ENCODE measurements around the gene EIF2S2. TPM values are rescaled to one million over a fixed set of nuclear protein-coding genes. Genes with fewer than 3 reads are reported as not detected.
A peak's percentile ranks its signal among the peaks of the same experiment; 100 is the strongest.

The EIF2S2 gene
- total and polyA plus RNA-seq, 5 donors from 2014 or later = 21.1 to 29.0 (median 23.2) TPM

DNA sequence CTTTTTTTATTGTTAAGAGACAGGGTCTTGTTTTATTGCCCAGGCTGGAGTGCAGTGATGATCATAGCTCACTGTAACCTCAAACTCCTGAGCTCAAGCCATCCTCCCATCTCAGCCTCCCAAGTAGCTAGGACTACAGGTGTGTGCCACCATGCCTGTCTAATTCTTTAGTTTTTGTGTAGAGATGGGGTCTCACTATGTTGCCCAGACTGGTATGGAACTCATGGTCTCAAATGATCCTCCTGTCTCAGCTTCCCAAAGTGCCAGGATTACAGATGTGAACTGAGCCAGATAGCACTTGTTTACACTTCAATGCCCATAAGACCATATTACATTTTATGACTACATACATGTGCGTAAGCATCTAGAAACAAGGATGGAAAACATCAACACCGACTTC, 18.1 kb downstream of the EIF2S2 start:
- peaks cover 49% of the 10 kb centered on the region for H3K36me3 Mint-ChIP-seq
- no peak overlapping the region for H3K4me3 ChIP-seq (ENCODE audit: low read depth, low read length)
- H3K4me1 ChIP-seq (ENCODE audit: control insufficient read depth, insufficient read depth, low read length, poor library complexity, severe bottlenecking) = no peaks in the 10 kb centered on the region
- H3K9me3 Mint-ChIP-seq = no peaks in the 10 kb centered on the region
- no peaks in the 10 kb centered on the region for H3K9me3 ChIP-seq (ENCODE audit: control insufficient read depth in 2 of 2, low read length in 2 of 2)
- peaks cover 96% of the 10 kb centered on the region for H3K36me3 ChIP-seq (ENCODE audit: control insufficient read depth, insufficient read depth, low read length)
- no peaks in the 10 kb centered on the region for H3K27me3 ChIP-seq (ENCODE audit: control insufficient read depth, insufficient read depth, low read length)
- DNase-seq (no peak), ATAC-seq (ENCODE audit: low read depth in 2 of 2) (no peak)
- peaks cover 0 to 18% (median 6%) of the 10 kb centered on the region in 4 donors for H3K4me1 Mint-ChIP-seq
- H3K27ac ChIP-seq (ENCODE audit: insufficient read depth, low read length, poor library complexity, severe bottlenecking) = peak overlapping the region; percentile 41
- no peaks in the 10 kb centered on the region for H3K27me3 Mint-ChIP-seq
- no peak overlapping the region for H3K4me3 Mint-ChIP-seq
- H3K27ac Mint-ChIP-seq = peak overlapping the region in 2 of 3 donors; percentile 33 to 43

- Histone ChIP-seq H3K36me3 (ENCODE audit: control insufficient read depth, insufficient read depth, low read length) (peaks cover 91% of the 10 kb centered on the region), H3K27ac (ENCODE audit: insufficient read depth, low read length, poor library complexity, severe bottlenecking) (no peak overlapping the region), H3K27me3 (ENCODE audit: control insufficient read depth, insufficient read depth, low read length) (no peaks in the 10 kb centered on the region), H3K4me3 (ENCODE audit: low read depth, low read length) (no peak overlapping the region), H3K4me1 (ENCODE audit: control insufficient read depth, insufficient read depth, low read length, poor library complexity, severe bottlenecking) (no peaks in the 10 kb centered on the region), H3K9me3 (ENCODE audit: control insufficient read depth in 2 of 2, low read length in 2 of 2) (no peaks in the 10 kb centered on the region)
- Mint-ChIP-seq H3K27ac (no peak overlapping the region), H3K4me3 (no peak overlapping the region), H3K4me1 (peaks cover 0 to 15% (median 9%) of the 10 kb centered on the region in 4 donors), H3K9me3 (no peaks in the 10 kb centered on the region), H3K36me3 (peaks cover 52% of the 10 kb centered on the region), H3K27me3 (no peaks in the 10 kb centered on the region)
- ATAC-seq (ENCODE audit: low read depth in 2 of 2) = no peak
- DNase-seq = no peak
Observed at GRCh38 chr20:34091637-34092200, 20.3 kb downstream of the EIF2S2 start.

DNA sequence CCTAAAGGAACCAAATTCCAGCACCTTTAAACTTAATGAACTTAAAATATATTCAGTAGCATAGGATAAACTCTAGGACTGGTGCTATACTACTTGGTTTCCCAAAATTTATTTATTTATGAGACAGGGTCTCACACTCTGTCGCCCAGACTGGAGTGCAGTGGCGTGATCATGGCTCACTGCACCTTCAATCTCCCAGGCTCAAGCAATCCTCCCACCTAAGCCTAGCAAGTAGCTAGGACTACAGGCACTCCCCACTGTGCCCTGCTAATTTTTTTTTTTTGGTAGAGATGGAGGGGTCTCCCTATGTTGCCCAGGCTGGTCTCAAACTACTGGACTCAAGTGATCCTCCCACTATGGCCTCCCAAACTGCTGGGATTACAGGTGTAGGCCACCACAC, 21.4 kb downstream of the EIF2S2 start:
- H3K36me3 Mint-ChIP-seq = peaks cover 52% of the 10 kb centered on the region
- no peak for DNase-seq
- no peak overlapping the region for H3K27ac Mint-ChIP-seq
- H3K27me3 Mint-ChIP-seq = no peaks in the 10 kb centered on the region
- H3K9me3 Mint-ChIP-seq = no peaks in the 10 kb centered on the region
- H3K4me3 ChIP-seq (ENCODE audit: low read depth, low read length) = no peak overlapping the region
- H3K4me1 Mint-ChIP-seq = peaks cover 4 to 18% (median 11%) of the 10 kb centered on the region in 4 donors
- no peaks in the 10 kb centered on the region for H3K4me1 ChIP-seq (ENCODE audit: control insufficient read depth, insufficient read depth, low read length, poor library complexity, severe bottlenecking)
- H3K27ac ChIP-seq (ENCODE audit: insufficient read depth, low read length, poor library complexity, severe bottlenecking) = no peak overlapping the region
- no peaks in the 10 kb centered on the region for H3K9me3 ChIP-seq (ENCODE audit: control insufficient read depth in 2 of 2, low read length in 2 of 2)
- H3K4me3 Mint-ChIP-seq = no peak overlapping the region
- H3K36me3 ChIP-seq (ENCODE audit: control insufficient read depth, insufficient read depth, low read length) = peaks cover 87% of the 10 kb centered on the region
- ATAC-seq (ENCODE audit: low read depth in 2 of 2) = no peak
- no peaks in the 10 kb centered on the region for H3K27me3 ChIP-seq (ENCODE audit: control insufficient read depth, insufficient read depth, low read length)

- peaks cover 9 to 22% (median 15%) of the 10 kb centered on the region in 4 donors for H3K4me1 Mint-ChIP-seq
- peaks cover 85% of the 10 kb centered on the region for H3K36me3 ChIP-seq (ENCODE audit: control insufficient read depth, insufficient read depth, low read length)
- H3K27me3 Mint-ChIP-seq = no peaks in the 10 kb centered on the region
- no peak overlapping the region for H3K4me3 ChIP-seq (ENCODE audit: low read depth, low read length)
- H3K9me3 Mint-ChIP-seq = no peaks in the 10 kb centered on the region
- no peak for ATAC-seq (ENCODE audit: low read depth in 2 of 2)
- no peaks in the 10 kb centered on the region for H3K9me3 ChIP-seq (ENCODE audit: control insufficient read depth in 2 of 2, low read length in 2 of 2)
- no peak for DNase-seq
- H3K36me3 Mint-ChIP-seq = peaks cover 54% of the 10 kb centered on the region
- no peaks in the 10 kb centered on the region for H3K27me3 ChIP-seq (ENCODE audit: control insufficient read depth, insufficient read depth, low read length)
- peak overlapping the region in 1 of 3 donors; percentile 77 for H3K27ac Mint-ChIP-seq
- no peak overlapping the region for H3K27ac ChIP-seq (ENCODE audit: insufficient read depth, low read length, poor library complexity, severe bottlenecking)
- no peaks in the 10 kb centered on the region for H3K4me1 ChIP-seq (ENCODE audit: control insufficient read depth, insufficient read depth, low read length, poor library complexity, severe bottlenecking)
- no peak overlapping the region for H3K4me3 Mint-ChIP-seq
Observed at GRCh38 chr20:34089655-34090345, 22.2 kb downstream of the EIF2S2 start.

DNA sequence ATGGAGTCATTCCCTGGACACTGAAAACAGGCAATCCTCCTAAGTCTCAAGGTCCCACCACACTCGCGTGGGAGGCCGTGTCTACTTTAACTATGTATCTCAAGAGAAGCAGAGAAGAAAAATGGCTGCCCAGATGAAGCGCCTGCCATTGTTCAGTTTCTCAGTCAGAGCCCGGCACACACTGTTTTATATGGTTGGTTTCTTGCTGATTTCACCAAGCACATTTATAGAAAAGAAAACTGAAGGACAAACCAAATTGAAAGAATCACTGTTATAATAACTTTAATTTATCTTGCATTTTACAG, 22.9 kb downstream of the EIF2S2 start:
- H3K4me1 Mint-ChIP-seq = peaks cover 9 to 24% (median 16%) of the 10 kb centered on the region in 4 donors
- DNase-seq (no peak), ATAC-seq (ENCODE audit: low read depth in 2 of 2) (no peak)
- H3K9me3 Mint-ChIP-seq = no peaks in the 10 kb centered on the region
- H3K4me3 Mint-ChIP-seq = no peak overlapping the region
- Histone ChIP-seq H3K27me3 (ENCODE audit: control insufficient read depth, insufficient read depth, low read length) (no peaks in the 10 kb centered on the region), H3K36me3 (ENCODE audit: control insufficient read depth, insufficient read depth, low read length) (peaks cover 85% of the 10 kb centered on the region), H3K4me1 (ENCODE audit: control insufficient read depth, insufficient read depth, low read length, poor library complexity, severe bottlenecking) (no peaks in the 10 kb centered on the region), H3K27ac (ENCODE audit: insufficient read depth, low read length, poor library complexity, severe bottlenecking) (no peak overlapping the region), H3K4me3 (ENCODE audit: low read depth, low read length) (no peak overlapping the region), H3K9me3 (ENCODE audit: control insufficient read depth in 2 of 2, low read length in 2 of 2) (no peaks in the 10 kb centered on the region)
- peak overlapping the region in 1 of 3 donors; percentile 35 for H3K27ac Mint-ChIP-seq
- peaks cover 57% of the 10 kb centered on the region for H3K36me3 Mint-ChIP-seq
- H3K27me3 Mint-ChIP-seq = no peaks in the 10 kb centered on the region

- H3K36me3 ChIP-seq (ENCODE audit: control insufficient read depth, insufficient read depth, low read length) = peaks cover 85% of the 10 kb centered on the region
Observed at GRCh38 chr20:34088305-34089174, 23.5 kb downstream of the EIF2S2 start.

GRCh38 chr20:34085544-34086040, 26.5 kb downstream of the EIF2S2 start:
- peak overlapping the region; percentile 63 to 95 (median 68) for H3K27ac Mint-ChIP-seq
- no peaks in the 10 kb centered on the region for H3K4me1 ChIP-seq (ENCODE audit: control insufficient read depth, insufficient read depth, low read length, poor library complexity, severe bottlenecking)

More at GRCh38 chr20:34088305-34089174, 23.5 kb downstream of the EIF2S2 start:
- Histone ChIP-seq H3K4me1 (ENCODE audit: control insufficient read depth, insufficient read depth, low read length, poor library complexity, severe bottlenecking) (no peaks in the 10 kb centered on the region), H3K4me3 (ENCODE audit: low read depth, low read length) (no peak overlapping the region), H3K9me3 (ENCODE audit: control insufficient read depth in 2 of 2, low read length in 2 of 2) (no peaks in the 10 kb centered on the region), H3K27ac (ENCODE audit: insufficient read depth, low read length, poor library complexity, severe bottlenecking) (no peak overlapping the region), H3K27me3 (ENCODE audit: control insufficient read depth, insufficient read depth, low read length) (no peaks in the 10 kb centered on the region)
- Mint-ChIP-seq H3K27me3 (no peaks in the 10 kb centered on the region), H3K9me3 (no peaks in the 10 kb centered on the region), H3K4me1 (peaks cover 7 to 26% (median 19%) of the 10 kb centered on the region in 4 donors), H3K36me3 (peaks cover 55% of the 10 kb centered on the region), H3K4me3 (no peak overlapping the region), H3K27ac (peak overlapping the region in 2 of 3 donors; percentile 35 to 51)
- no peak for ATAC-seq (ENCODE audit: low read depth in 2 of 2)
- no peak for DNase-seq

More at GRCh38 chr20:34085544-34086040, 26.5 kb downstream of the EIF2S2 start:
- DNase-seq (no peak), ATAC-seq (ENCODE audit: low read depth in 2 of 2) (no peak)
- no peaks in the 10 kb centered on the region for H3K9me3 Mint-ChIP-seq
- no peak overlapping the region for H3K4me3 ChIP-seq (ENCODE audit: low read depth, low read length)
- peaks cover 4 to 29% (median 21%) of the 10 kb centered on the region in 4 donors for H3K4me1 Mint-ChIP-seq
- H3K27me3 ChIP-seq (ENCODE audit: control insufficient read depth, insufficient read depth, low read length) = no peaks in the 10 kb centered on the region
- no peaks in the 10 kb centered on the region for H3K27me3 Mint-ChIP-seq
- H3K9me3 ChIP-seq (ENCODE audit: control insufficient read depth in 2 of 2, low read length in 2 of 2) = no peaks in the 10 kb centered on the region
- no peak overlapping the region for H3K27ac ChIP-seq (ENCODE audit: insufficient read depth, low read length, poor library complexity, severe bottlenecking)
- H3K36me3 Mint-ChIP-seq = peaks cover 44% of the 10 kb centered on the region
- H3K4me3 Mint-ChIP-seq = no peak overlapping the region
- peaks cover 80% of the 10 kb centered on the region for H3K36me3 ChIP-seq (ENCODE audit: control insufficient read depth, insufficient read depth, low read length)
